T-helper 9 cell (primary cell): Measurements from ENCODE around the gene APOL2.
"Not testable (repeated sequence)": the region's sequence is repeated elsewhere in the genome, so short reads cannot be mapped to it uniquely, and the experiment has no call there.

ENCODE experiments used
- DNase-seq: peaks from one replicate; pipeline ENCODE4 v3.0.0-alpha.2; 2020
- total RNA-seq, 2 donors: gene quantifications; one replicate each; lab custom pipeline; 2026; lab: John Stamatoyannopoulos, UW

APOL2 gene, protein sequence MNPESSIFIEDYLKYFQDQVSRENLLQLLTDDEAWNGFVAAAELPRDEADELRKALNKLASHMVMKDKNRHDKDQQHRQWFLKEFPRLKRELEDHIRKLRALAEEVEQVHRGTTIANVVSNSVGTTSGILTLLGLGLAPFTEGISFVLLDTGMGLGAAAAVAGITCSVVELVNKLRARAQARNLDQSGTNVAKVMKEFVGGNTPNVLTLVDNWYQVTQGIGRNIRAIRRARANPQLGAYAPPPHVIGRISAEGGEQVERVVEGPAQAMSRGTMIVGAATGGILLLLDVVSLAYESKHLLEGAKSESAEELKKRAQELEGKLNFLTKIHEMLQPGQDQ
- 38.4 to 89.0 reads per million in 2 donors for total RNA-seq

DNA sequence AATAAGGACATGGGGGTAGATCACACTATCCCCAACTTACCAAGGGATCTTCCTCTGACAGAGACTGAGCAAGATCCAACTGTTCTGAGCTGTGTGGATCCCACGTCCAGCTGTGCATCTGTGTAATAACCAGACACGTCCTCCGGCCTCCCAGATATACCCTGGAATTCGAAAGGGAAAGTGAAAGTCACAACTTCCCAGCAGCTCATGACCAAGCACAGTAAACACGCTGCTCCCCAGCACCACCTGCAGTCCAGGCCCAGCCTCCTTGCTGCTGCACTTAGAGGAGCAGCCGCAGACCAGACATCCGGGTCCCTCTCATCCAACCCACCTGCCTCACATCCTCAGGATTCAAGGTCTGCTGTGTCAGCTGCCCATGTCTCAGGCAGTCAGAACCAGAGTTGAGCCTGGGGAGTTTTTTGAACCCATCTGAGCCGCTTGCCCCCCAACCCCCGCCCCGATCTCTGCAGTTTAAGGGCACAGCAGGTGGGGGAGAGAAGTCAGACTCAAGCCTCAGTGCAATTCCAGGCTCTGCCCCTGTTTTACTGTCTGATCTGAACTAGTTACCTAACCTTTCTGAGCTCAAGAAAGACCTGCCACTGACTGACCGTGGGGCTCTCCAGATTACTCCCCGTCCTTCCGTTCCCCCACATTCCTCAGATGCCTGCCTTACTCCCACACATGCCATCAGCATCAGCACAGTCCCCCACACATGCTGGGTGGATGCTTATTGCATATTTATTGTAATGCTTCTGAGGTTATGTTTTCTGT, at the start of gene APOL2:
APOL2 (minus strand) TSS at position 127 of the 771 bp plus-strand sequence. CDS start 6,365 bp downstream, outside the sequence.
- DNase-seq: peak; percentile 75

DNA sequence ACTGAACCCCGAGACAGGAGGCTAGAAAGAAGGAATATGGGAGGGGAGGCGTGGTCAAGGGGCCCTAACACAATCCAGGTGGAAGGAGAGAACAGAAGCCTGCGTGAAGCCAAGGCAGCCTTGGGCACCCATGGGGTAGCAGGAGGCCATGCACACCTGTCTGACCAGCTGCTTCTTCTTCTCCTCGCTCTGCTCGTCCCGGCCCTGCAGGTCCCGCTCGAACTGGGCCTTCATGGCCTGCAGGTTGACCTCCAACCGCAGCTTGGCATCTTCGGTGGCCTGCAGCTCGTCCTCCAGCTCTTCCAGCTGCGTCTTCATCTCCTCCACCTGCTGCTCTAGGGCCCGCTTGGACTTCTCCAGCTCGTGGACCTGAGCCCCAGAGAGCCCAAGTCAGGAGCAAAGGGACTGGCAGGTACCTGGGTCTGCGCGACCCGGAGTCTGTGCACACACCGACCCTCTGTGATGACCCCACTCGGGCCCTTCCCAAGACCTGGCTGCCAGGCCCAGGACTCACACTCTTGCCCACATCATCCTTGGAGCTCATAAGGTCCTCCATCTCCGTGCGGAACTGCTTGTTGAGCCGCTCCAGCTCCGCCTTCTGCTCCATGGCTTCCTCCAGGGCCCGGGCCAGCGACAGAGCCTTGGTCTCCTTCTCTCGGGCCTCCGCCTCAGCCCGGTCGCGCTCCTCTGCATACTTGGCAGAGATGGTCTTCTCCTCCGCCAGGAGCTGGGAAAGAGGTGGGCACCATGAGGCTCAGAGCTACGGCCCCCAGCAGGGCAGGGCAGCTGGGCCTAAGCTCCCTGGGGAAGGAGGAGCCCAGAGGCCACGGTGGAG, 49.5 kb upstream of the APOL2 start:
- DNase-seq: no peak

DNA sequence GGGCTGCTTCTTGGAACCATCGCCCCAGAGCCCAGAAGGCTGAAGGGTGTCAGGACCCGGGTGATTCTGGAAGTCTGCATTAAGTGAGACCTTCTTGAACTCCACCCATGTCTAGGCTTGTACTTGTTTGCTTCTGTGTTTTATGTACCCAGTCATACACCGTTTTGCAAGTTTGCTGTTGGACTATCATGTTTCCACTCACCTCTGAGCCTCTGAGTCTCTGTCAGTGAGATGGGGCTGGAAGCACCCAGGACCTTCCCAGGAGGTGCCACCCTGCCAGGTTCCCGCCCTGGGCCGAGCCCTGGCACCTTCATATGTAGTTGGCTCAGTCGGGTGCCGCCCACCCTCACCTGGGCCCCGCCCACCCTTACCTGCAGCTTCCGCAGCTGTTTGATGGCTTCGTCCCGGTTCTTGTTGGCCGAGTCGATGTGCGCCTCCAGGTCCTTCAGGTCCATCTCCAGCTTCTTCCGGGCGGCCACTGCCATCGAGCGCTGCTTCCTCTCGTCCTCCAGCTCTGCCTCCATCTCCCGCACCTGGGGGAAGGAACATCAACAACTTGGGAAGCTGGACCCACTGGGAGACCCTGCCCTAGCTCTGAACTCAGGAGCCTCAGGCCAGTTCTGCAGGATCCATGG, 48.7 kb upstream of the APOL2 start:
- DNase-seq: no peak

DNA sequence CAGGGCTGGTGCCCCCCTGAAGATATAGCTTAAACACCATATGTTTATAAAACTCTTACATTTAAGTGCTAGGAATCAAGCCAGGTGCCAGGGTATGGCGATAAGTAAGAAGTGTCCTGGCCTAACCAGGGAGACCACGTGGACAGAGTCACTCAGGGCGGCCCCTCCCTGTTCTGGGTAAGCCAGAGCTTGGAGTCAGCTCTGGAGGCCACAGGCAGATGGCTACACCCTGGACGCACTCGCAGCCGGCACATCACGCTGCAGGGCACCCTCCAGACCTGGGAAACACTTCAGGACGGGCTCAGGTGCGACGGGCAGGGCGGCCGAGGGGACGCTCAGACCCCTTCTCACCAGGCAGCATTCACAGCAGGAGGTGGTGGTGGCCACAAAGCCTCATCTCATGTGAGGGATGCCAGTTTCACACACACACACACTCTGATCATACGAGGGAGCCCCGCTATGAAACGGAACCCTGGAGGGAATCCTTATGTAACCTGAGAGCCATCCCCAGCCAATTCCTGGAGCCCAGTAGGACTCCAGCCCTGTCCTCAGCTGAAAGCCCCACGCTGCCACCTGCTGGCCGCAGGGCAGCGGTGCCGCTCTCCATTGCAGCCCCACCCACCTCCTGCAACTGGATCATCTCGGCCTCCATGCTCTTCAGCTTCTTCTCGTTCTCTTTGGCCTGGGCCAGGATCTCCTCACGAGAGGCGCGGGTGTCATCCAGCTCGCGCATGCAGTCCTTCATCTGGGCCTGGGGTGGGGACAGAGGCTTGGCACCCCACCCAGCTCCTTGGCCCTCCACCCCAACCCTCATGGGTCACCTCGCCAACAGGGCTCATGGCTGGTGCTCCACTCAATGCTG, 47.0 kb upstream of the APOL2 start:
- DNase-seq: peak; percentile 61

DNA sequence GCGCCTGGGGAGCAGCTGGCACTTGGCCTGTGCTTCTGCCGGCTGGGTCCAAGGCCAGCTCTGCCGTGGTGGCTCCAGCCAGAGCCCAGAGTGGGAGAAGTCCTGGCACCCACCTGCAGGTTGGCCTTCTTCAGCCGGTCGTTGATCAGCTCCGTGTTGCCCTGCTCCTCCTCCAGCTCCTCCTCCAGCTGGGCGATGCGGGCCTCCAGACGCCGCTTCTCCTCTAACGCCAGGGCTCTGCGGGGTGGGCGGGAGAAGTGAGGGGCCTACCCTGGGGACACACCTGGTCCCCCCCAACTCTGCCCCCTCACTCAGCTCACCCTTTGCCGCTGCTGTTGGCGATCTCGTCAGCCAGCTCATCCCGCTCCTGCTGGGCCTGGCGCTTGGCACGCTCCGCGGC, 46.2 kb upstream of the APOL2 start:
- DNase-seq: no peak

DNA sequence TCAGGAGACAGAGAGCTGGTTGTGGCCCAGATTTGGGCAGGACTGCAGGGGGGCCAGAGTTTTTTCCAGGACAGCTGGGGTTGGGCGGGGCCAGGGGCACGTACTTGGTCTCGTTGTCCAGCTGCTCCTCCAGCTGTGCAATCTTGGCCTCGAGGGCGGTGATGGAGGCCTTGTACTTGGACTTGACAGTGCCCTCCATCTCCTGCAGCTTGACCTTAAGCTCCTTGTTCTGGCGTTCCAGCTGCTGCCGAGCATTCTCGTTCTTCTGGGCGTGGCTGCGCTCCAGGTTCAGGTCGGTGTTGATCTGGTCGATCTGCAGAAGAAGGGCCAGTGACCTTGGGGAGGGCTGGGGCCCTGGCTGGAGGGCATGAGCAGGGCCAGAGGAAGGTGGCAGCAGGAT, 45.7 kb upstream of the APOL2 start:
- DNase-seq: no peak

DNA sequence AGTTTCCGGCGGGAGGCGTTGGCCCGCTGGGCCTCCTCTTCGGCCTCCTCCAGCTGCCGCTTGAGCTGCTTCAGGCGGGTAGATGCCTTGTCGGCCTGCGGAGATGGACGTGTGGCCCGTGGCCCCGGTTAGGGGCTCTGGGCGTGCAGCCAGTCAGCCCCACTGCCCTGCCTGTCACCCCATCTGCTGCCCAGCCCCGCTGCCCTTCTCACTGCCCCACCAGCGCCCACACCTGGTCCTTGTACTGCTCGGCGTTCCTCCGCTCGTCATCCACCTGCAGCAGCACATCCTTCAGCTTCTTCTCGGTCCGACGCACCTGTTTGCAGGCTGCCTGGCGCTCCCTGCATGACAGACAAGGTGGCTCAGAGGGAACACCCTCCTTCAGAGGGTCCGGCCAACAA, 44.8 kb upstream of the APOL2 start:
- no peak for DNase-seq

DNA sequence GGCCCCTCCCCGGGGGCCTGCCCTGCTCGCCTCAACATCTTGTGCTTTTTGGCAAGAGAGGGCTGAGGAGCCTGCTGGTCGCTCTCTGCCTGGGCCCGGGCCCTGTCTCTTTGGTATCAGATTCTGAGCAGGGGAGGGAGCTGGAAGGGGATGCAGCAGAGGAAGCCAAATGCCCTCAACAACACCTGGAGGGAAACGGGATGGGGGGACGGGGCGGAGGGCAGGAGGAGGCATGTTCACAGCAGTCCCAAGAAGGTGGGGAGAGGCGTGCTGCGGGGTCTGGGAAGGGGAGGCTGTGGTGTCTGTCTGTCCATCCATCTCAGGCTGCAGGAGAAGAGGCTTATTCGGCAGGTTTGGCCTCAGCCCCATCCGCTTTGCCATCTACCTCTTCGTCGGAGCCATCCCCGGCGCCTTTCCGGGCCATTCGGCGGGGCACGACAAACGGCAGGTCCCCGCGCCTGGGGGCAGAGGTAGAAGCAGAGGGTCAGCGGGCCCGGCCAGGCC, 43.1 kb upstream of the APOL2 start:
- no peak for DNase-seq

DNA sequence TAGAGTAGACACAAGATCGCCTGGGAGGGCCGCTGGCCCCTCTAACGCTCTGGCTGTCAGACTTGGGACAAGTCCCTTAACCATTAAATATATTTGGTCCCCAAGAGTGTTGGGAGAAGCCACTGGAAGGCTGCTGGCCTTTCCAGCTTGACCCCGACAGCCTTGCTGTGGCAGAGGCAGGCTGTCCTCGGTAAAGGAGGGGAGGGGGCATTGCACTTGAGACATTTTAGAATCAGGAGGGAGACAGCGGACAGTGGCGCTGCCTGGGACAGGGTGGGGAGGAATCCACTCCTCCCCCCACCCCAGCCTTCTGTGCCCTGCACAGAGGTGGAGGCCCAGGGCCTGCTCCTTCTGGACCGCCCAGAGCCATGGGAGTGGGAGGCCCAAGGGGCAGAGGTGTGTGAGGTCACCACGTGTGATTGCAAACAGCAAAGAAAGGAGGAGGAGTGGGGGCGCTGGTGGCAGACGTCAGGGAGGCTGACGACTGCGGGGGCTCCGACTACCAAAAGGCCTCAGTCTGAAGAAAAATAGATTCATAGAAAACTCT, 42.5 kb upstream of the APOL2 start:
- no peak for DNase-seq

DNA sequence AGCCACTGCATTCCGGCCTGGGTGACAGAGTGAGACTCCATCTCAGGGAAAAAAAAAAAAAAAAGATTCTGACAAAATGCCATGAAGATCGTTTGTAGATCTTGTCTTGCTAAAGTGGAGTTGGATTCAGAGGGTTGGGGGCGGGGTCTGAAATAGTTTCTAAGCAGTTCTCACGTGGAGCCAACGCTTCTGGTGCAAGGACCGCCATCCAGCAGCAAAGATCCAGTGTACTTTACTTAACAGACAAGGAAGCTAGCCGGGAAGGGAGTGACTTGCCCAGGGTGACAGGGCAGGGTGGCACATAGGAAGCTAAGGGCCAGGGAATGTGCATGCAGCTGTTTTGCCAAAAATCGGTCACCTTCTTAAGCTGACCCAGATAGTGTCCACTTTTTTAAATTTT, 41.1 kb upstream of the APOL2 start:
- DNase-seq: no peak

DNA sequence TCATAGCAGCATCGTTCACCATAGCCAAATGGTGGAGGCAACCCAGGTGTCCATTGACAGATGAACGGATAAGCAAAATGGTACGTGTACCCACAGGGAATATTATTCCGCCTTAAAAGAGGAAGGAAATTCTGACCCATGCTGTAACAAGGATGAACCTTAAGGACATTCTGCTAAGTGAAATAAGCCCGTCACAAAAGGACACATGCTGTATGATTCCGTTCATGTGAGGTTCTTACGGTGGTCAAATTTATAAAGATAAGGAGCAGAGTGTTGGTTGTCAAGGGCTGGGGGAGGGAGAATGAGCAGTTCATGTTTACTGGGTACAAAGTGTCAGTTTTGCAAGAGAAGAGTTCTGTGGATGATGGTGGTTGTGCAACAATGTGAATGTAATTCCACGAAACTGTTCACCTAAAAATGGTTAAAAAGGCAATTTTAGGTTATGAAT, 39.9 kb upstream of the APOL2 start:
- no peak for DNase-seq

DNA sequence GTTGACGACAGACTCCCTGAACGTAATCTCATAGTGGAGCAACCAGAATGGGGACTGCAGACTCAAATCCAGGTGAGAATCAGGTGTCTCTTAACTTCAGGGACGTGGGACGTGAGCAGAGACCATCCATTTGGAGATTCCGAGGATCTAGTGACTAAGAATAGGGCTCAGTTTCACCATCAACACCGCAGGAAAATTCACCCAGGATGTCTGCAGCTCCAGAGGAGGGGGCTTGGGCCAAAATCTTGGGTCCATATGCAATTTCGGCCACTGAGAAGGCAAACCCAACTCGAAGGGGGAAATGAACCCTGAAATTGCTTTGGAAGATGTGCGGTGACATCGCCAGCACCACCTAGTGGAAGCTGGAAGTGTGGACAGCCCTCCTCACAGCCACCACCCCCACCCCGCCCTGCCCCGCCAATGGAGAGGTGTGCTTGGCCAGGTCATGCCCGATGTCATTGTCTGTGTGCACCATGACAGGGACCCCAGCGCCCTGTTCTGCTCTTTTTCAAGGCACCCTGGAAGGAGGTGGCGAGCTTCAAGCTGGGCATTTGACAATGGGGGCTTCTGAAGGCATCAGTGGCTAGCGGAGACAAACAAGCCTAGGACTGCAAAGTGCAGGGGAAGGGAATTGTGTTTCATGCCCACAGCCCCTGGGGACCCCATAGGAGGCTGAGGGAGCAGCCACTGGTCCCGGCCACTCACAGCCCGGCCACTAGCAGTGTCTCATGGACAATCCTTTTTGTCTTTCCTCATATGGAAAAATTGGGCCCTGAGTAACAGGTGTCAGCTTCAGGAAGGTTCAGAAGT, 38.4 kb upstream of the APOL2 start:
- peak; percentile 58 for DNase-seq

DNA sequence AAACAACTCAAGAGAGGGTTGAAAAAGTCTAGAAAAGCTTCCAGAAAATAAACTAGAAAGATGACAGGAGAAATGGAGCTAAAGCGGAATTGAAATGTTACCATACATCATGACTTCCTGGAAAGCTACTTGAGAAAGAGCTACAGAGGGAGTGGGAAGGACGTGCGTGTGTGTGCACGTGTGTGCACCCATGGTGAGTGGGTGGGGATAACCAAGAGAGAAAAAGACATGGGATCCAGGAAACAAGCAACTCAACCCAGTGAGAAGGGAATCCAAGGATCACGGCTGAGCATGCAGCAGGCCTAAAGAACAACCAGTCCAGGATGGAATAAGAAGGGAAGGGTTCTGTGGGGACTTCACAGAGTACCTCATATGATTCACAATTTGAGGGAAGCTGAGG, 35.2 kb upstream of the APOL2 start:
- no peak for DNase-seq

DNA sequence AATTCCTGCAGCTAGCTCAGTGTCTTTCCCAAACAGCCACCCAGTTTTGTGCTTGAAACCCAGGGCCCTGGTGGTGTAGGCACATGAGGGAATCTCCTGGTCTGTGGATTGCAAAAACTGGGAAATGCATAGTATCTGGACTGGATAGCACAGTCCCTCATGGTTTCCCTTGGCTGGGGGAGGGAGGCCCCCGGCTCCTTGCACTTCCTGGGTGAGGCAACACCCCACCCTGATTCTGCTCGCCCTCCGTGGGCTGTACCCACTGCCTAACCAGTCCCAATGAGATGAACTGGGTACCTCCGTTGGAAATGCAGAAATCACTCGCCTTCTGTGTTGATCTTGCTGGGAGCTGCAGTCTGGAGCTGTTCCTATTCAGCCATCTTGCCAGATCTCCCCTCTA, 32.6 kb upstream of the APOL2 start:
- not testable (repeated sequence) for DNase-seq

DNA sequence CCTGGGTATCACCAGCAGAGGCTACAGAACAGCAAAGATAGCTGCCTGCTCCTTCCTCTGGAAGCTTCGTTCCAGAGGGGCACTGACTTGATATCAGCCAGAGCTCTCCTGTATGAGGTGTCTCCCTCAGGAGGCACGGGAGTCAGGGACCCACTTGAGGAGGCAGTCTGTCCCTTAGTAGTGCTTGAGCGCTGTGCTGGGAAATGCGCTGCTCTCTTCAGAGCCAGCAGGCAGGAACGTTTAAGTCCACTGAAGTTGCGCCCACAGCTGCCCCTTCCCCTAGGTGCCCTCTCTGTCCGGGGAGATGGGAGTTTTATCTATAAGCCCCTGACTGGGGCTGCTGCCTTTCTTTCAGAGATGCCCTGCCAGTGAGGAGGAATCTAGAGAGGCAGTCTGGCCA, 31.9 kb upstream of the APOL2 start:
- not testable (repeated sequence) for DNase-seq

DNA sequence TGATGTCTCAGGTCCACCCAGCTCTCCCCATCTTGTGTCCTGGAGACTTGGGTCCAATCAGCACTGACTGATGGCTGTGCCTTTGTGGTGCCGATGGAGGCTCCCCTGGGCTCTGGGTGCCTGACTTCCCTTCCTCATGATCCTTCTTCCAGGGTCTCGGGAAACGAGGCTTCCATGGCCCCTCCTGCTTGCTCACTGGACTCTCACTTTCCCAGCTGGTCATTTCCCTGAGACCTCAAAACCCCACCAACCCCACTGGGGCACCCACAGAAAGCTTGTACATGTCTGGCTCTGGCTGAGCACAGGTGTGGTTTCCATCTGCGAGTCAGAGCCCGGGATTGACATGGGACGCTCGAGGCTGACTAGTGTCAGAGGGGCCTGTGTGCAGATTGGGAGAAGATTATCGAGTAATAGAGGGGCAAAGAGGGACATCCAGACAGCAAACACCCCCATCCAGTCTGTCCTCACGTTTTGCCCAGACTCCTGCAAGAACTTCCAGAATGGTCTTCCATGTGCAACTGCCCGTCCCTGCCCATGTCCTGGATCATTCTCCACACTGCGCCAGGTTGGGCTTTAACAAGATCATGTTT, 28.7 kb upstream of the APOL2 start:
- no peak for DNase-seq

DNA sequence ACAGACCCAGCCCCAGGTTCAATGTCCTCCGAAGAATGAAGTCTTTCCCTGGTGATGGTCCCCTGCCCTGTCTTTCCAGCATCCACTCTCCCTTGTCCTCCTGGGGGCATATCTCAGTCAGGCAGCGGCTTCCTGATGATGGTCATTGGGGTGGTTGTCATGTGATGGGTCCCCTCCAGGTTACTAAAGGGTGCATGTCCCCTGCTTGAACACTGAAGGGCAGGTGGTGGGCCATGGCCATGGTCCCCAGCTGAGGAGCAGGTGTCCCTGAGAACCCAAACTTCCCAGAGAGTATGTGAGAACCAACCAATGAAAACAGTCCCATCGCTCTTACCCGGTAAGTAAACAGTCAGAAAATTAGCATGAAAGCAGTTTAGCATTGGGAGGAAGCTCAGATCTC, 27.7 kb upstream of the APOL2 start:
- DNase-seq: no peak

DNA sequence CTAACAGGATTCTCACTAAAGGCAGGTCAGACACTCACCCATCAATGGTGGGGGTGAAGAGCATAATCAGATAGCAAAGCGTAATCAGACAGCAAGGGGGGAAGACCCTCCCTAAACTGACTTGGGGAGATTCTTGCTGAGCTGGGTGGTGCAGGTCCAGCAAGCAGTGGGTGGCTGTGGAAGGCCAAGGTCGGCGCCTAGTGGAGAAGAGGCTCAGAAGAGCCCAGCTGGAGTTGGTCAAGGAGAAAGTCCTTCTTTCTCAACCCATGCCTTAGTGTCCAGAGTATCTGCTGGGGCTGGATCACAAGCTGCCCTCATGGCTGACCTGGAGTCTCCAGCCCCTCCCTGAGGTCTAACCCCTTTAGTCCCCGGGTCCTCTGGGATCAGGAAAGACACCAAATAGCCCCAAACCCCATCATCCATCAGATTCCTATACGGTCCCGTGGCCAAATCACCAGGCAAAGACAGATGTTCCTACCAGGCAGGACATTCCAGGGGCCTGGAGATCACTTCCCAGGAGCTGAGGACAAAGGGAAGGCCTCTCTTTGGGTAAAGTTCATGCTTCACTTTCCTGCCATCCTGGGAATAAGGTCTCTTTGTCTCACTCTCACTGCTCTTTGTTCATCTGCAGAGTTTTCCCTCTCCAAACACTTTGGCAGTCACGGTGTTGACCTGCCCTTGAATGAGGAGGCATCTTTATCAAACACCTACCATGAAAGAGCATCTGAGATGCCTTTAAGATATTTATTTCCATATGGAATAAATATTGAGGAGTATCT, 24.7 kb upstream of the APOL2 start:
- DNase-seq: not testable (repeated sequence)

DNA sequence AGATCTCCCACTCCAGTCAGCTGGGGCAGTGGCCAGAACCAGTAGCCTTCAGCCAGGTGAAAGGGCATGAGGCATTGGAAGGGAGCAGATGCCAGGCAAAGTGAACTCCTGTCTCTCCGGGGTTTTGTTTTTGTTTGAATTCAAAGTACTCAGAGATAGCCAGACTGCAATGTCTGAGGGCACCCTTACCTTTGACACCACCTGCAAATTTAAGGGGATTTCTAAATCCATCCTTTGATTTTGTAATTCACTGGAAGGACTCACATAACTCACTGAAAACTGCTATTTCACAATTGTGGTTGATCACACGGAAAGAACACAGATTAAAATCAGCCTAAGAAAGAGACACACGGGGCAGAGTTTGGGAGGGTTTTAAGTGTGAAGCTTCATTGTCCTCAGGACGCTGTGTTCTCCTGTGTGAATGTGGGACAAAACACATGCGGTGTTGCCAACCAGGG, 23.9 kb upstream of the APOL2 start:
- not testable (repeated sequence) for DNase-seq
